ENCODE measurements around the gene FLNB. TPM values are rescaled to one million over a fixed set of nuclear protein-coding genes. Genes with fewer than 3 reads are reported as not detected.

Gene FLNB
- total RNA-seq, 1 donor from 2014 or later, result 115 TPM

GRCh38 chr3:58058361-58059263 is 50.4 kb downstream of the FLNB start:
- Histone ChIP-seq H3K4me3 (no peak overlapping the region), H3K27ac (no peak overlapping the region), H3K4me1 (peaks cover 14% of the 10 kb centered on the region), H3K36me3 (no peaks in the 10 kb centered on the region), H3K27me3 (no peaks in the 10 kb centered on the region), H3K9me3 (no peaks in the 10 kb centered on the region)
- TF ChIP-seq, protein P1, sequence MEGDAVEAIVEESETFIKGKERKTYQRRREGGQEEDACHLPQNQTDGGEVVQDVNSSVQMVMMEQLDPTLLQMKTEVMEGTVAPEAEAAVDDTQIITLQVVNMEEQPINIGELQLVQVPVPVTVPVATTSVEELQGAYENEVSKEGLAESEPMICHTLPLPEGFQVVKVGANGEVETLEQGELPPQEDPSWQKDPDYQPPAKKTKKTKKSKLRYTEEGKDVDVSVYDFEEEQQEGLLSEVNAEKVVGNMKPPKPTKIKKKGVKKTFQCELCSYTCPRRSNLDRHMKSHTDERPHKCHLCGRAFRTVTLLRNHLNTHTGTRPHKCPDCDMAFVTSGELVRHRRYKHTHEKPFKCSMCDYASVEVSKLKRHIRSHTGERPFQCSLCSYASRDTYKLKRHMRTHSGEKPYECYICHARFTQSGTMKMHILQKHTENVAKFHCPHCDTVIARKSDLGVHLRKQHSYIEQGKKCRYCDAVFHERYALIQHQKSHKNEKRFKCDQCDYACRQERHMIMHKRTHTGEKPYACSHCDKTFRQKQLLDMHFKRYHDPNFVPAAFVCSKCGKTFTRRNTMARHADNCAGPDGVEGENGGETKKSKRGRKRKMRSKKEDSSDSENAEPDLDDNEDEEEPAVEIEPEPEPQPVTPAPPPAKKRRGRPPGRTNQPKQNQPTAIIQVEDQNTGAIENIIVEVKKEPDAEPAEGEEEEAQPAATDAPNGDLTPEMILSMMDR (IDR thresholded peaks at IDR 0.05), result no peak
- ATAC-seq, result no peak
- intact Hi-C loops (cut with DNase I), result no loop called here
- DNase-seq, result no peak

- Histone ChIP-seq H3K4me1 (peaks cover 14% of the 10 kb centered on the region), H3K27ac (peak overlapping the region; percentile 11), H3K27me3 (no peaks in the 10 kb centered on the region), H3K4me3 (no peak overlapping the region), H3K36me3 (no peaks in the 10 kb centered on the region), H3K9me3 (no peaks in the 10 kb centered on the region)
- TF ChIP-seq, protein P1 (IDR thresholded peaks at IDR 0.05), result no peak
- peak; percentile 67 for ATAC-seq
- intact Hi-C loops (cut with DNase I), result no loop called here
- no peak for DNase-seq
These were observed 51.4 kb downstream of the FLNB start for GRCh38 chr3:58059349-58060321.

DNA sequence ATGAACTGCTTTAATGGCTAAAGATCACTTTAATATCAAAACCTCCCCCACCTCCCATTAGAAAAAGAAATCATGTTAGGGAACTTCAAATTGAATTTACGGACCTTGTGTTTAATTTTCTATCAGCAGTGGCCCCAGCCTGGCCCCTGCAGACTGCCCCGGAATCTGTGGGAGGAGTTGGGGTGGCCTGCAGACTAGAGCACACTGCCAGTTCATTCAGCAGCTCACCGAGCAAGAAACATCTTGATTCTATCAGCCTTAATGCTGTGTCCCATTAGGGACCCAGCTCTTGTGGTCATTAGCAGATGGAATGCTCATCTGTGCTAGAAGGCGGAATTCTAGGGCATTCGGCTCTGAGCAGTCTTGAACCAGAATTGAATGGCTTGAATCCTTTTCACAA is 54.2 kb downstream of the FLNB start:
- Histone ChIP-seq H3K27ac (no peak overlapping the region), H3K4me3 (no peak overlapping the region), H3K9me3 (no peaks in the 10 kb centered on the region), H3K27me3 (no peaks in the 10 kb centered on the region), H3K4me1 (peaks cover 14% of the 10 kb centered on the region), H3K36me3 (no peaks in the 10 kb centered on the region)
- no peak for ATAC-seq
- TF ChIP-seq, protein P1 (IDR thresholded peaks at IDR 0.05), result no peak
- intact Hi-C loops (cut with DNase I), result no loop called here
- no peak for DNase-seq

DNA sequence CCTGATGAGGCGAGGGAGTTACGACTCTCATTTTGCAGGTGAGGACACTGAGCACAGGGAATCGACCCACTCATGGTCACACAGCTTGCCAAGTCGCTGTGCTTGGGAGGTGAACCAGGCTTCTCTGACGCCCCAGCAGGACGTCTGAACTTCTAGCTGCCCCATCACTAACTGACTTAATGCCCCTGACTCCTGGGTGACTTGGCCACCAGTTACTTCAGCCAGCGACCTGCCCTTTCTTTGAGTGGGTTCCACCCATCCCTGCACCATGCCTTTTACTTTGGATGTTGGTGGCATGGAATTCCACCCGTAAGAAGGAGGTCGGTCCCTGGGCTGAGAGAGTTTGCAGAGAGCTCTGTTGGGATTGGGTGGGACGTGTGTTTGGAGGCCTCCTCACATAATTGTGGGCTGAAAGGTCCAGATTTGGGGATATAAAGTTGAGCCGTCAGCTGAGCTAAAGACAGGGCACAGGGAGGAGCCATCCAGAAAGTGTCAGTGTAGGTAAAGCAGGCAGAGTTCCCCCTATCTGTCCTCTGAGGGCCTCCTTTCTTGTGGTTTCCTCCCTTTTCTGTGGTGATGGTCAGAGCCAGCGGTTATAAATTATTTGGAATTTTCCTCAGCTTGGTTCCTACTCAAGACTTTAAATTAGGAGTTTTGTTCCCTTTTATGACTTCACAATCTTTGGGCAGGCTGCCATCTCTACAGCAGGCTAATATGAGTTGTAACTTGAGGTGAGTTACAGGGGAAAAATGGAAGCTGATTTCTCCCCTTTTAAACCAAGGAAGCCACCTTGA is 55.0 kb downstream of the FLNB start:
- TF ChIP-seq, protein P1 (IDR thresholded peaks at IDR 0.05), result no peak
- intact Hi-C loops (cut with DNase I), result no loop called here
- DNase-seq (no peak), ATAC-seq (no peak)
- no peak overlapping the region for H3K4me3 ChIP-seq
- no peaks in the 10 kb centered on the region for H3K36me3 ChIP-seq
- no peaks in the 10 kb centered on the region for H3K27me3 ChIP-seq
- H3K9me3 ChIP-seq, result no peaks in the 10 kb centered on the region
- no peak overlapping the region for H3K27ac ChIP-seq
- H3K4me1 ChIP-seq, result peaks cover 14% of the 10 kb centered on the region

All from upper lobe of right lung (tissue), 1 donor.